ENCODE measurements around the gene MRRF.

Gene MRRF

DNA sequence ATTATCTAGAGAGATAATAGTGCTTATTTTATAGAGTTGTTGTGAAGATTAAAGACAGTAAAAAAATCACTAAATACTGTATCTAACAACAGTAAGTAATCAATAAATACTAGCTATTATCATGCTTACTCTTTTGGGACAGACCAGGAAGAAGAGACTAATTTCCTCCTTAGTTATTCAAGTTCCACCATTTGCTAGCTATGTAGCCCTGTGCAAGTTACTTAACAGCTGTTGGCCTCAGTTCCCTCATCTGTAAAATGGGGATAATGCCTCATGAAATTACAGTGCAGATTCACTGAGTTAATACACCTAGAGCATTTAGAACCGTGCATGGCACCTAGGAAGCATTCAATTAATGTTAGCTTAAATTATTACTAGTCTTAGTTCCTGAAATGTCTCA, 2.6 kb upstream of the MRRF start:
- no peak overlapping the region for H3K4me3 ChIP-seq (ENCODE audit: low read depth, low read length)
- DNase-seq (ENCODE audit: low read depth) = no peak
- TF ChIP-seq CTCF (IDR thresholded peaks at IDR 0.05; ENCODE audit: control insufficient read depth, extremely low read depth, insufficient read depth) = no peak

- TF ChIP-seq CTCF (IDR thresholded peaks at IDR 0.05; ENCODE audit: control insufficient read depth, extremely low read depth, insufficient read depth) = no peak
- H3K4me3 ChIP-seq (ENCODE audit: low read depth, low read length) = peak overlapping the region; percentile 87
- no peak for DNase-seq (ENCODE audit: low read depth)
Observed at GRCh38 chr9:122263699-122264349, 858 bp upstream of the MRRF start.

GRCh38 chr9:122265149-122265915, 650 bp downstream of the MRRF start:
- DNase-seq (ENCODE audit: low read depth) = peak; percentile 37
- TF ChIP-seq CTCF (IDR thresholded peaks at IDR 0.05; ENCODE audit: control insufficient read depth, extremely low read depth, insufficient read depth) = peak; percentile 27; the same call in 1 of the 2 replicates
- H3K4me3 ChIP-seq (ENCODE audit: low read depth, low read length) = peak overlapping the region; percentile 87

GRCh38 chr9:122268041-122268814, 3.5 kb downstream of the MRRF start:
- no peak for TF ChIP-seq CTCF (IDR thresholded peaks at IDR 0.05; ENCODE audit: control insufficient read depth, extremely low read depth, insufficient read depth)
- no peak for DNase-seq (ENCODE audit: low read depth)
- H3K4me3 ChIP-seq (ENCODE audit: low read depth, low read length) = no peak overlapping the region

DNA sequence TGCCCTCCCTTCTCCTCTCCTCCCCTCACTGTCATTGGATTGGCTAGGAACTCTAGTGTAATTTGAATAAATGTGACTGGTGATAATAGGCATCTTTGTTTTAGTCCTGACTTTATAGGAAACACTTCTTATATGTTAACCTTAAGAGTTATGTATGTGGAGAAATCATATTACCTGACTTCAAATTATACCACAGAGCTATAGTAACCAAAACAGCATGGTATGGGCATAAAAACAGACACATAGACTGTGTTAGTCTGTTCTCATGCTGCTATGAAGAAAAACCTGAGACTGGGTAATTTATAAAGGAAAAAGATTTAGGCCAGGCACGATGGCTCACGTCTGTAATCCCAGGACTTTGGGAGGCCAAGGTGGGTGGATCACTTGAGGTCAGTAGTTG, 9.4 kb downstream of the MRRF start:
- no peak overlapping the region for H3K4me3 ChIP-seq (ENCODE audit: low read depth, low read length)
- TF ChIP-seq CTCF (IDR thresholded peaks at IDR 0.05; ENCODE audit: control insufficient read depth, extremely low read depth, insufficient read depth) = no peak
- no peak for DNase-seq (ENCODE audit: low read depth)

GRCh38 chr9:122276096-122276495, 11.4 kb downstream of the MRRF start:
- TF ChIP-seq CTCF (IDR thresholded peaks at IDR 0.05; ENCODE audit: control insufficient read depth, extremely low read depth, insufficient read depth) = no peak
- no peak for DNase-seq (ENCODE audit: low read depth)
- H3K4me3 ChIP-seq (ENCODE audit: low read depth, low read length) = no peak overlapping the region

Measured in LNCaP clone FGC (cell line).